ENCODE measurements around the gene CD58. TPM values are rescaled to one million over a fixed set of nuclear protein-coding genes. Genes with fewer than 3 reads are reported as not detected.

CD58 gene
- total RNA-seq, 1 donor, result 53.7 TPM

DNA sequence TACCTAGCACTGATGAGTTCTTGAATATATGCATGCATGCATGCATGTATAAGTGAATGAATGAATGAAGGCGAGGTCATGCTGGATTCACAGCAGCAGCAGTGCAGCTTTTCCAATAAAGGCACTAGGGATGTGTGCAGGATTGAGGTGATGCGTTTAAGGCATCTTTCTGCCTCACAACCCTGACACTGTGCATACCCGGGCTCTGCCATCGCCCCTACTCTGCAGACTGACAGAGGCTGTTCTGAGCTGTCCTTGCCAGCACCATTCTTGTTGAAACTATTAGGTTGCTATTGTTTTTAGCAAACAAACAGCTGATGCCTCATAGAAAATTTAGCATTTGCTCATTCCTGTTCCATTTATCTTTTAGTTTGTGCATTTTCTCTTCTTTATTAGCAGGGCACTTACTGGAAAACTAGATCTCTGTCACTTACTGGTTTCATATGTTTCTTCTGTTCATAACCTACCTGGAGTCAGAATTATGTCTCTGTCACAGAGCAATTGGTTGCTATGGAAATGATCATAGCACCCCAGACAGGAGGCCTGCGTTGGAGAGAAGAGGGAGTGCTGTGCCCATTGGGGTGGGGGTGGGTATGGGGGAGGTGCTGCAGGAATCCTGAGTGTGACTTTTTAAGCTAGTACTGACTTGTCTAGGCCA is 79.0 kb downstream of the CD58 start:
- H3K4me1 ChIP-seq (ENCODE audit: insufficient read depth, low read length), result peaks cover 19% of the 10 kb centered on the region
- H3K9me3 ChIP-seq (ENCODE audit: low read depth, low read length), result no peaks in the 10 kb centered on the region
- H3K27me3 ChIP-seq (ENCODE audit: insufficient read depth, low read length), result no peaks in the 10 kb centered on the region
- H3K4me3 ChIP-seq (ENCODE audit: low read length), result no peak overlapping the region

DNA sequence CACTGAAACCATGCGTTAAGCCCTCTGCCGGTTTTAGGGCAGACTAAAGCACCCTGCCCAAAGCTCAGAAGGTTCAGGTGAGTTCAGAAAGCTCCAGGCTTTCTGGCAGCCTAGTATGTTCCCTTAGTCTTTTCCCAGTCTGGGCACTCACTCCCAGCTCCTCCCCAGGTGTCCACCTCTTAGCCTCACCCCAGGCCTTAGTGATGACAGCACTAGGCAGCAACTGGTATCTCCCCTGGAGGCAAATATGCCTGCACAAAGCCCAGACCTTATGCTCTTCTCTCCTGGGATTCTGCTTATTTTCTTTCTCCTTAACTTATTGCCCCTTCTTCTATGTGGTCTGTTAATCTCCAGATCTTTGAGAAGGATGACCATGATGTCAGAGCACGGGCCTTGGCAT is 80.2 kb downstream of the CD58 start:
- no peak overlapping the region for H3K4me3 ChIP-seq (ENCODE audit: low read length)
- H3K4me1 ChIP-seq (ENCODE audit: insufficient read depth, low read length), result peaks cover 7% of the 10 kb centered on the region
- no peaks in the 10 kb centered on the region for H3K9me3 ChIP-seq (ENCODE audit: low read depth, low read length)
- H3K27me3 ChIP-seq (ENCODE audit: insufficient read depth, low read length), result no peaks in the 10 kb centered on the region

DNA sequence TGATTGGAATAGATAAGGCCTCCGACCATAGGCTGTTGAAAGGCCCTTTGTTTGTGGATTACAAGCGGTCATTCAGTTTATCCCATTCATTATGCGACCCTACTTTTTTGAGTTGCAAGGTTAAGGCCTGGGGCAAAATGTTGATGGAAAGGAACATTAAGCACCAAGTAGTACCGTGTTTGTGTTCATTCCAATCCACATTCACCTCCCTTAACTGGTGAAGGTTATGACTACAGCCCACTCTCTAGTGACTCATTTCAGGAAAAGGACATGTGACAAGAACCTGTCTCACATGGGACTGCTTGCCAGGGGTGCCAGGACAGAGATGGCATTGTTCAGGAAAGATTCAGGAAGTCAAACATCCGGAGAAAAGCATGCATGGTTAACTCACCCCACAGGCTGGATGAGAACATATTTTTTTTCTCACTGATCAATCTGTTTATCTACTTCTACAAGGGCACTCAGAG is 81.6 kb downstream of the CD58 start:
- no peaks in the 10 kb centered on the region for H3K9me3 ChIP-seq (ENCODE audit: low read depth, low read length)
- H3K27me3 ChIP-seq (ENCODE audit: insufficient read depth, low read length), result no peaks in the 10 kb centered on the region
- H3K4me1 ChIP-seq (ENCODE audit: insufficient read depth, low read length), result peaks cover 5% of the 10 kb centered on the region
- no peak overlapping the region for H3K4me3 ChIP-seq (ENCODE audit: low read length)

DNA sequence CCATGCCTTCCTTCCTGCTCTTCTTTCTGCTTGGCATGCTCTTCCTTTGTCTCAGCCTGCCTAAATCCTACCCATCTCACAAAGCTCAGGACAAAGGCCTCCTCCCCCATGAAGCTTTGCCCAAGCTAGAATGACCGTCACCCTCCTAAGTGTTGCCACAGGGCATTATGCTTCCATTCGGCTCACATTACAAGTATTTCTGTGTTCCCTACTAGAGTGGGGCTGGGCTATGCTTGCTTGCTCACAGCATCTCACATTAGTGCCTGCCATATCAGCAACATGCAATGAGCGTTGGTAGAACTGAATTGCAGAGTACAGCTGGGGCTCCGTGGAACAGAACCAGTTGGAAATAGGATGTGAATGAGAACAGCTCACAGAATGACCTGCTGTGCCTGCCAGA is 82.8 kb downstream of the CD58 start:
- Histone ChIP-seq H3K4me1 (ENCODE audit: insufficient read depth, low read length) (no peaks in the 10 kb centered on the region), H3K9me3 (ENCODE audit: low read depth, low read length) (no peaks in the 10 kb centered on the region), H3K4me3 (ENCODE audit: low read length) (no peak overlapping the region), H3K27me3 (ENCODE audit: insufficient read depth, low read length) (no peaks in the 10 kb centered on the region)

DNA sequence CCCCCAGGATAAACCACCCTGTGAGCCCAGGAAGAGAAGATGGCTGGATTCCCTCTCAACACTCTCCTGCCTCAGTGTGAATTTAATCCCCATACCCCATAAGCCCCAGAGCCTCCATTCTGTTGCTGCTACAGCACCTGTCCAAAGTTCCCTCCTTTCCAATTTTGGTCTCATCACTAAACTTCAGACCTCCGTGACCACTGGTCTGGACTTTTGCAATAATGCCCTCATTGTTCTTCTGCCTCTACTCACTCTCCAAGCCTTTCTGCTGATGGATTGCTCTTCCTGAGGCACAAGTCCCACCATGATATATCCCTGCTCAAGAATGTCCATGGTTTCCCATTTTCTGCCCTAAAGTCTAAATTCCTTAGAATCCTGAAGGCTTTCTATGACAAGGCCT is 83.2 kb downstream of the CD58 start:
- Histone ChIP-seq H3K9me3 (ENCODE audit: low read depth, low read length) (no peaks in the 10 kb centered on the region), H3K4me1 (ENCODE audit: insufficient read depth, low read length) (no peaks in the 10 kb centered on the region), H3K27me3 (ENCODE audit: insufficient read depth, low read length) (no peaks in the 10 kb centered on the region), H3K4me3 (ENCODE audit: low read length) (no peak overlapping the region)

DNA sequence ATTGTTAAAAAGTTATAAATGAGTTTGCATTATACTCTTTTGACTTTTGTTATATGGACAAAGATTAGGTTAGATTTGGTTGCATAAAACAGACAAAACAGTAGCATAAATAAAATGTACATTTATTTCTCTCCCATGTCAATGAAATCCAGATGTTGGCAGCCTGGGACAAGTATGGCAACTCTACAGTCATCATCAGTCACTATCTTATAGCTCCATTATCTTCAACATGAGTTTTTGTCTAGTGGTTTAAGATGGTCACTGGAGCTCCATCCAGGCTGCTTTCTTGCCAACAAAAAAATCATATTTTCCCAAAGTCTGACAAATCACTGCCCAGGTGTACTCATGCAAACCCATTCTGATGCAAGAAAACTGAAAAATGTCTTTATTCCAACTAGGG is 83.8 kb downstream of the CD58 start:
- Histone ChIP-seq H3K4me3 (ENCODE audit: low read length) (no peak overlapping the region), H3K9me3 (ENCODE audit: low read depth, low read length) (no peaks in the 10 kb centered on the region), H3K4me1 (ENCODE audit: insufficient read depth, low read length) (no peaks in the 10 kb centered on the region), H3K27me3 (ENCODE audit: insufficient read depth, low read length) (no peaks in the 10 kb centered on the region)

DNA sequence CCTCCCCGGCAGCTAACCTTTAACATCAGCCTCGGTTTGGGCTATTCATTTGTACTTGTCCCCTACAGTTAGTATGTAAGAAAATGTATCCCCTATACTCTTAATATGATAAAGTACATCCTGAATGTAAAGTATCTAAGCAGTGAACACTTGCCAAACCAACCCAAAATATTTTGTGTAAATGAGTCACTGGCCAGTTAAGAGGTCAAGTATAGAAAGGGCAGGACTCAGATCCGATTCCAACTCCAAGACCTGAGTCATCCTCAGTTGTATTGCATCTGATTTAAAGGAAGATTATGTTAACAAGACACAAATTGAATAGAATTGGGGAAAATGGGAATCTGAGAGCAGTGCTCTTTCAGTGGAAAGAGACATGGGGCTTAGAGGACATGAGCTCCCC is 84.4 kb downstream of the CD58 start:
- Histone ChIP-seq H3K4me1 (ENCODE audit: insufficient read depth, low read length) (no peaks in the 10 kb centered on the region), H3K9me3 (ENCODE audit: low read depth, low read length) (no peaks in the 10 kb centered on the region), H3K27me3 (ENCODE audit: insufficient read depth, low read length) (no peaks in the 10 kb centered on the region), H3K4me3 (ENCODE audit: low read length) (no peak overlapping the region)

DNA sequence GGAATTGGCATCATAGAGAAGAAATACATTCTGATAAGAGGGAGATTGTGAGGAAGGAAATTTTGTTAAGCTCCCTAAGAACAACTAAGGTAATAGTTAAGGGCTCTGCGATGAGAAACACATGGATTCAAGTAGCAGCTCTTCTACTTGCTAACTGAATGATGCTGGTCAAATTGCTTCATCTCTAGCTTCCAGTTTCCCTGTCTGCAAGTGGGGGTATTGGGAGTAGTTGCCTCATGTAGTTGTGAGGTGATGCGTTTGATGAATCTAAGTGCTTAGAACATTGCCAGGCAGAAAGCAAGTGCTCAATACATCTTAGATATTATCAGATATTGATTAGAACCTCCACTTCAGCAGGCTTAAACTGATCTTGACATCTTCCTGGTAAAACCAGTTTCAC is 84.8 kb downstream of the CD58 start:
- H3K9me3 ChIP-seq (ENCODE audit: low read depth, low read length), result no peaks in the 10 kb centered on the region
- no peaks in the 10 kb centered on the region for H3K4me1 ChIP-seq (ENCODE audit: insufficient read depth, low read length)
- H3K4me3 ChIP-seq (ENCODE audit: low read length), result no peak overlapping the region
- H3K27me3 ChIP-seq (ENCODE audit: insufficient read depth, low read length), result no peaks in the 10 kb centered on the region

DNA sequence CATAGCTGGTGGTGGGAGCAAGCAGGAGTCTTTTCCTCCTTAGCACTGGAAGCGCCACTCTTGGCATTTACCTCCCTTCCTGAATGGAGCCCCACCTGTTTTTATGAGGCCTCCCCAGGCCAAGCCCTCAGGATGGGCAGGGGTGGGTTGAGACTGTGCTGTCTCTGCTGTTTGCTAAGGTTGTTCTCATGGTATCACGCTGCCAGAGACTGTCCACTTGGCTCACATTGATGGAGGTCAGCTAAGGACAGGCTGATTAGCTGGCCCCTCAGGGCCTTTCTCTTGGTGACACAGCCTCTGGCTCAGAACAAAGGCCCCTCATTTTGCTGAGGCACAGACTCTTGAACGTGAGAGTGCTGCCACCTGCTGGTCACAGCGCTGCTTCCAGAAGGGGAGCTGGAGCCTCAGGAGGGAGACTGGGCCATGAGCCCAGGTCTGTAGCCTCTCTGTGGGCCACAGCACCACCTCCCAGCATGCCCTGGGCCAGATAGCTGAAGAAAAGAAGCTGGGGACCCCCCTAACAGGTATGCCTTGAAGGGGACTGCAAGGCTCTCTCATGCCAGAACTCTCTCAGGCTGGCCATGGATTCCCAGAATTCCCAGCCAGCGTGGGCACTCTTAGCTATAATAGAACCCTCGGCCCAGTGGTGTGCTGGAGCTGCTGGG is 85.6 kb downstream of the CD58 start:
- H3K4me3 ChIP-seq (ENCODE audit: low read length), result no peak overlapping the region
- no peaks in the 10 kb centered on the region for H3K9me3 ChIP-seq (ENCODE audit: low read depth, low read length)
- no peaks in the 10 kb centered on the region for H3K27me3 ChIP-seq (ENCODE audit: insufficient read depth, low read length)
- no peaks in the 10 kb centered on the region for H3K4me1 ChIP-seq (ENCODE audit: insufficient read depth, low read length)

DNA sequence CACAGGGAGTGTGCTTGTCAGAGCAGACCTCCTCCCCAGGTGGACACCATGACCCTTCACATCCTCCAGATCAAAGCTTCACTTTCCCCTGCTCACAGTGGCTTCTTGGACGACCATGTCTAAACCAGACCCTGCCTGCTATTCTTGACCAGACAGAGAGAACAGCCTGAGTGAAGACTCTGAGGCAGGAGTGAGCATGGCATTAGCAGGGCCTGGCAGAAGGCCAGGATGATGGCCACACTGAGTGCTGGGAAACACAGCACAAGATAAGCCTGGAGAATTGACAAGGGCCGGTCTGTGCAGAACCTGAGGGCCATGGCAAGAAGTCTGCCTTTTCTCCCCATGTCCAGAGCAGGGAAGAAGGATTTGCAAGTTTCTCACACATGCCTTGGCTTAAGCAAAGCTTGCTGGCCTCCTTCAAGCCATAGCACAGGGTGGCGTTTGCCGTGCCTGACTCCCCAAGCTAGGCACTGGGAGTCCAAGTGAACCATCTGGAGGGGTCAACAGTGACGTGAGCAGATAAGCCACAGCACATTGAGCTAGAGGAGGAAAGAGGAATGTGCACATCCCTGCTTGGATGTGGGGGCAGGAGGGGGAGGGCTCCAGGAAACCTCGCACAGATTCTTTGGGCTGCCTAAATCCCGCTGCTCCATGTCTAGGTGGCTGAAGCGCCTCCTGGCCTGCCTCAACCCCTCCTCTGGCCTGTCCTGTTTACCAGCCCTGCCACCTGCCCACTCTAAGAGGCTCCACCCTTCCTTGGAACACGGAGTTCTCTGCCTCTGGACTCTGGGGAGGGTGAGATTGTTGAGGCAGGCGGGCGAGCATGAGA is 87.1 kb downstream of the CD58 start:
- Histone ChIP-seq H3K9me3 (ENCODE audit: low read depth, low read length) (no peaks in the 10 kb centered on the region), H3K27me3 (ENCODE audit: insufficient read depth, low read length) (no peaks in the 10 kb centered on the region), H3K4me1 (ENCODE audit: insufficient read depth, low read length) (no peaks in the 10 kb centered on the region), H3K4me3 (ENCODE audit: low read length) (no peak overlapping the region)

DNA sequence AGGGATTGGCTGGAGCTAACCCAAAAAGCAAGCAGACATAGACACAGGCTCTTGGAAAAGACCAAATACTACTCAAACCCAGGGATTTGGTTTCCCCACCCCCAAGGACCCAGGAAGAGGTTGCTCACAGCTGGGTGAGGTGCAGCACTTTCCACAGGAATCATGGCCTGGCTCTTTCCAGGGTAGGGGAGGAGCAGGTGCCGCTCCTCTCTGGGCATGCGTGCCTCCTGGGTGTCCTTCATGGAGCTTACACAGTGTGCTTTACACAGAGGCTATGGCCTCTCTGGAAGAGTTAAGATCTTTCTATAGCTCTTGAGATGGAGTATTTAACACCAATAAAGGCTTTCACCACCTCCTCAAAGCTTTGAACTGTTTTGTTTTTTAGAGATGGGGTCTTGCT is 88.3 kb downstream of the CD58 start:
- no peak overlapping the region for H3K4me3 ChIP-seq (ENCODE audit: low read length)
- H3K27me3 ChIP-seq (ENCODE audit: insufficient read depth, low read length), result no peaks in the 10 kb centered on the region
- no peaks in the 10 kb centered on the region for H3K4me1 ChIP-seq (ENCODE audit: insufficient read depth, low read length)
- H3K9me3 ChIP-seq (ENCODE audit: low read depth, low read length), result no peaks in the 10 kb centered on the region

DNA sequence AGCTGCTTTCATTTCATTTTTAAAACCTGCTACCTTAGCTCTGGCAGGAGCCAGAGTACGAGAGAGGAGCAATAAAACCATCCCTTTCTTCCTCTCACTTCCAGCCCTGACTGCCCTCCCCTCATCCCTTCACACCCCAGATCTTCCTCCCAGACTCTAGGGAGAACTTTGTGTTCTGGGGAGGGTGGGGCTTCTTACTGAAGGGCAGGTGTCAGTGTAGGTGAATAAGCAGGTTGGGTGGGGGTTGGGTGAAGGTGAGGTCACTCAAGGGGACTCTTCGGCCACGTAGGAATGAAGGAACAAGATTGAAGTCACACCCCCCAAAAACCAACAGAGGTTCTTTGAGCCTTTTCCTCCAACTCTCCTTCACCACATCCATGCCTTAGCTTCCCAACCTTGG is 88.9 kb downstream of the CD58 start:
- Histone ChIP-seq H3K4me1 (ENCODE audit: insufficient read depth, low read length) (no peaks in the 10 kb centered on the region), H3K4me3 (ENCODE audit: low read length) (no peak overlapping the region), H3K27me3 (ENCODE audit: insufficient read depth, low read length) (no peaks in the 10 kb centered on the region), H3K9me3 (ENCODE audit: low read depth, low read length) (no peaks in the 10 kb centered on the region)

DNA sequence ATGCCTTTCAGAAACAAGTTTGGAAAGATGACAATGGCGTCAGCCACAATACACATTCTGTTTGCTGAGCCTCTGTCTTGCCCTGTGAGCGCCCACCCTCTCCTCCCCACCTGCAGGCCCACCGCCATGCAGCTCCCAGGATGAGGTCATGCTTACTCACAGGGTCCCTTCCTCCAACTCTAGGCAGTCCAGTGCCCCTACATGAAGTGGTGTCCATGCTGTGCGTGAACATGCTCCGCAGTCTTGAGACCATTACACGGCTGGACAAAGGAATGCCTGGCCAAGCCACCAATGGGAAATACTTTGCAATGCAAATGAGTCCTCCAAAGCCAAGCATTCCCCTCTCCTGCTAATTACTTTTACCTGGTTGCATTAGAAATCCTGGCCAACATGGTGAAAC is 92.2 kb downstream of the CD58 start:
- H3K27me3 ChIP-seq (ENCODE audit: insufficient read depth, low read length), result no peaks in the 10 kb centered on the region
- H3K9me3 ChIP-seq (ENCODE audit: low read depth, low read length), result no peaks in the 10 kb centered on the region
- H3K4me1 ChIP-seq (ENCODE audit: insufficient read depth, low read length), result no peaks in the 10 kb centered on the region
- no peak overlapping the region for H3K4me3 ChIP-seq (ENCODE audit: low read length)

DNA sequence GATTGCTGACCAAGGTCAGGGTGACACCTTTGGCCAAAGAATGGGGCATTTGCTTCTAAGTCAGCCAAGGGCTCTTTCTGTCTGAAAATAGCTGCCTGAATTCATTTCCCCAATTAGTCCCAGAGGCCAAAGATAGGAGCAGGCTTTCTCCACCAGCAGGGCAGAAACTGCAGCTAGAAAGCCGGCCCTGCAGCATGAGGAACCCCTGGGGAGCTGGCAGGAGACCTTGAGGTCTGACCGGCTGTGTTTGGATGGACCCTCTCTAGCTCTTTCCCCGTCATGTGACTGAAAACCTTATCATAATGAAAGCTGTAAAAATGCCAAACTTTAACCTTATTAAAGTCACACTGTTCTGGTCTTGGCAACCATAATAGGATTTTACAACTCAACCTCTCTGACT is 93.4 kb downstream of the CD58 start:
- Histone ChIP-seq H3K27me3 (ENCODE audit: insufficient read depth, low read length) (no peaks in the 10 kb centered on the region), H3K4me1 (ENCODE audit: insufficient read depth, low read length) (no peaks in the 10 kb centered on the region), H3K4me3 (ENCODE audit: low read length) (no peak overlapping the region), H3K9me3 (ENCODE audit: low read depth, low read length) (no peaks in the 10 kb centered on the region)

DNA sequence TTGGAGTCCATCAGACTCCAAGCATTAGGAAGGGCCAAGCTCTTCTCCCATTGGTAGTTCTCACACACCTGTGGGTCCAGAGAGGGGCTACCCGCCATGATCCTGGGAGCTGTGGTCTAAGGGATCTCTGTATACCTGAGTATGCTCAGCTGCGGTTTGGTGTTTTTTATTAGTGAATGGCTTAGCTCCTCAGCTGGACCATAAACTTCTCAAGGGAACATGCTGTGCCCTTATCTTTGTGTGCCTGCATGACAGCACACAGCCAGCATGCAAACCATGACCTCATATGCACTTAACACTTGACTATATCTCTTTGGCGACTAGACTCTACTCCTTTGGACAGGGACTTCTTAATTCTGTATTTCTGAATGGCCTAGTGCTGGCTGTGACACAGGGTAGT is 94.5 kb downstream of the CD58 start:
- no peaks in the 10 kb centered on the region for H3K9me3 ChIP-seq (ENCODE audit: low read depth, low read length)
- no peaks in the 10 kb centered on the region for H3K4me1 ChIP-seq (ENCODE audit: insufficient read depth, low read length)
- H3K4me3 ChIP-seq (ENCODE audit: low read length), result no peak overlapping the region

More for the DNA sequence above, 94.5 kb downstream of the CD58 start:
- no peaks in the 10 kb centered on the region for H3K27me3 ChIP-seq (ENCODE audit: insufficient read depth, low read length)
